GM12892 (cell line): Measurements from ENCODE around the gene ROBO4.

Source experiments
- POLR2AphosphoS5 ChIP-seq: IDR thresholded peaks from 2 replicates; pipeline ENCODE4 v1.6.1; 2011; ENCODE audit warnings: low read depth, low read length, control low read depth
- TAF1 ChIP-seq: IDR thresholded peaks from 2 replicates; pipeline ENCODE4 v1.6.1; 2011; ENCODE audit warnings: low read depth, mild to moderate bottlenecking, control low read depth, low read length, borderline replicate concordance

DNA sequence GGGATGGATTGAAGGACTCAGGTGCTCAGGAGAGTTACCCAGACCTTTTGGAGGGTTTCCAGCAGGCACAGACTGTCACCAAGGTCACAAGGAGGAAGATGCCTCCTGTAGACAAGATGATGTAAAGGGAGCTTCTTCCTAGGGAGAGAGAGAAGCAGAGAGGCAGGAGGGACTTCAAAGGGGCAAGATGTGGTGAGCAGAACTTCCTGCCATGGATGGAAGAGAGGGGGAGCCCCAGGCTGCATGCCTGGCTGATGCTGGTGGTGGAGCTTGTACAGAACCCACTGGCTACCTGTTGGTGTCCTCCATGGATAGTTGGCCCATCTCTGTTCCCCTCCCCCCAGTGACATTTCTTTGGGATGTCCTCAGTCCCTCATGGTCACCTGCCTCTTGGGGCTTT, 25.6 kb upstream of the ROBO4 start:
- TF ChIP-seq TAF1: no peak
- TF ChIP-seq POLR2AphosphoS5: no peak
